HG03354 (cell line): ENCODE results near the gene ST6GALNAC3.

Source experiments
- ATAC-seq: cut with Tn5 transposase; IDR thresholded peaks from one replicate; pipeline ENCODE4 v1.9.1; 2021; ENCODE audit warnings: mild to moderate bottlenecking; ENCODE audit not compliant: unreplicated experiment, poor library complexity, severe bottlenecking

Gene ST6GALNAC3

DNA sequence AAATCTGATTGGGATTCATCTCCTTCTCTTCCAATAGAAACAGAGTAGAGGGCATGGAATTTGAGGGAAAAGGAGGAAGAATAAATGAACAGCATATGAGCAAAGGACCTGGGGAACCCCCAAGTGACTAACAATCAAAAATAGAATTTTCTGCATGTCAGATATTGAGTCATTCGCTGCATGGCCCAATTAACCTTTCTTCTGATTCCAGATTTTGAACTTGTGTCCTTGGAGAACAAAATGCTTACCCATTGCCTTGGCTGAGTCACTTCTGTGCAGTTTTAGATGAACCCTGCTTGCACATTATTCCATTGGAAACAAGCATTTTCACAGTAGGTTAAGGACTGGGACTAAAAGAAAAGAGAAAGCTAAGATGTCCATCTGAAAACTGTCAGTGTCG is 390.5 kb downstream of the ST6GALNAC3 start:
- ATAC-seq: no peak

GRCh38 chr1:76470166-76470565 is 395.6 kb downstream of the ST6GALNAC3 start:
- ATAC-seq: no peak

DNA sequence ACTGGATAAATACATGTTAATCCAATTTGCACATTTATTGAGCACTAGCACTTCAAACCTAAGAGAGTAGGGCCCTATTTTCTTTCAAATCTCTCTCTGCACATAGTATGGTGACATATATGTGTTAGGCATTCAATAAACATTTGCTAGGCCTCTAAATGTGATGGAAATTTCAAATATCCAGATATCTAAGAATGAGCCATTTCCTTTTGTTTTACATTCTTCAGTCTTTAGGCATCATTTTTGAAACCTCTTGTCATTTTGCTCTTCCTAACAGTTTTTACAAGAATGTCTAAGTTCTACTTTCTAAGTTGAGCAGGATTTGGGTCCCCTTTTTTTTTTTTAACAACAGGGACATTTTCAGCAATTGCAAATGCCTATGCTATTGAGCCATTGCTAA is 397.0 kb downstream of the ST6GALNAC3 start:
- ATAC-seq: no peak

DNA sequence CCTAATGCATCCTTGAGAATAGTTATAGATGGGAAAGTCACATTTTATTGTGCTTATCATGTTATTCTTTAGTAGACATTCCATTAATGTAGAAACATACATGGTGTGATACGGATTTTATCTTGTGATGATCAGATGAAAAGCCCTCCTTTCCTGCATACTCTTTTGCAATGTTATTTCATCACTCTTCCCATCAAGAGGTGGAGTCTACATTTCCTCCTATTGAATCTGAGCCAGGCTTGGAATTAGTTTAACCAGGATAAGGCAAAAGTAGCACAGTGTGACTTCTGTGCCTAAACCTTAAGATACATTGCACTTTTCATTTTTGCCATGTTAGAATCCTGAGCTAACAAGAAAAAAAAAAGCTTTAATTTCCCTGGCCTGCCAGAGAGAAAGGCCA is 399.0 kb downstream of the ST6GALNAC3 start:
- no peak for ATAC-seq

DNA sequence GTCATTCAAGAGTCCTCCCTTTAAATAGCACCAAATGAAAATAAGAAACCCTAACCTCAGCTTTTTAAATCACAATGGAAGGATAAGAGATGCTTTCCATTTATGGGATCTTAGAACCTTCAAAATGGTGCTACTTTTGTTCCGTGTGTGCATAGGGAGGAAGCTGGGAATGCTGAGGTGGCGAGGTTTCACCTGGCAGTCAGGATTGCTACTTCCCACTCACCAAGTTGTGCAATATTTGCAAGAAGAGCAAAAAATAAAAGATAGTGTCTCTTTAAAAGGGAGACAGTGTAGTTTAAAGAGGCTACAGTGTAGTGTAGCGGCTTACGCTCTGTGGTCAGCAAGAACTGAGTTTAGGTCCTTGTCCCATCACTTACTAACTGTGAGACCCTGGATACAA is 400.4 kb downstream of the ST6GALNAC3 start:
- no peak for ATAC-seq

DNA sequence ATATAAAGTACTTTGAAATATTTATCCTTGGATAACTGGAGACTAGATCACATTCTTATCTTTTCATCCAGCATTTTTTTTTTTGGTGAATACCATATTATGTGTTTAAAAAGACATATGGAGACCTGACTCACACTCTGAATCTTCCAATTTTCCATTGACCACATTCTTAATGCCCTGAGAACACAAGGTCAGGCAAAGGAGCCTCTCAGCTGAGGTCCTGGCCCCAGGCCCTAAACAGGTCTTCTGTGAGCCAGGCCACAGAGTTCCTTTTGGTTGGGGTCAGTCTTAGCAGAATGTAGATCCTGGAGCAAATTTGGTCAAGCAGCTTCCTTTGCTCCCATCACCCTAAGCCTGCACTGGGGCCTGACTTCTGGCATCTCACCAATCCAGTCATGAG is 402.6 kb downstream of the ST6GALNAC3 start:
- no peak for ATAC-seq

GRCh38 chr1:76480827-76481226 is 406.3 kb downstream of the ST6GALNAC3 start:
- no peak for ATAC-seq

DNA sequence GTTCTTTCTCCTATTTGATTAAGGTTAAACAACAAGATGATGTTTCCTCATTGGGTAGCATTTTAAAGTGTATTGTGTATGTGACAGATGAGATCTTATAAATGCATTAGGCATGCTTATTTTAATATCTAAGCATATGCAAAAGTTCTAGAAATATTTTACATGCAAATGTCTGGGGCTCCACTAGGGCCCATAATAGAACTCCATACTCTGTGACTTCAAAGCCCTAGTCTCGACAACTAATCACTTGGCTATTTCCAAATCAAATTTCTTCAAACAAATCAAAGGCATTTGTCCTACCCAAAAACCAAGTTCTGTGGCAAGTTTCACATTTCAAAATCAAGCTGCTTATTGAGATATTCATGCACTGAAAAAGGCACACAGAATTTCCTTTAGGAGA is 407.1 kb downstream of the ST6GALNAC3 start:
- no peak for ATAC-seq

DNA sequence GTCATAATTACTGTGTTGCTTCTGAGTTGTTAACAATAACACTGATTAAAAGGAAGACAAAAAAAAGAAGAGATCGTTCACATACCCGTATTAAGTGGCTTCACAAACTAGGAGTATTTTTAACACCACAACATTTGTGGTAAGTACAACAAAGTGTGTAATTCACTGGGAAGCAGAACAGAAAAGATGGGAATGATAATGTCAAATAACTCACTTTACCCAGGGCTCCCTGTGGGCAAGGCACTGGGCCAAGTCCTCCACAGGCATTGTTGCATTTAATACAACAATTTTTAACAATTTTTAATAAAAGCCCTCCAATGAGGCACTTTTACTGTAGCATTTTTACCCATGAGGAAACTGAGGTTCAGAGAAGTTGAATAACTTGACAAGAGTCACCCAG is 407.7 kb downstream of the ST6GALNAC3 start:
- ATAC-seq: no peak

DNA sequence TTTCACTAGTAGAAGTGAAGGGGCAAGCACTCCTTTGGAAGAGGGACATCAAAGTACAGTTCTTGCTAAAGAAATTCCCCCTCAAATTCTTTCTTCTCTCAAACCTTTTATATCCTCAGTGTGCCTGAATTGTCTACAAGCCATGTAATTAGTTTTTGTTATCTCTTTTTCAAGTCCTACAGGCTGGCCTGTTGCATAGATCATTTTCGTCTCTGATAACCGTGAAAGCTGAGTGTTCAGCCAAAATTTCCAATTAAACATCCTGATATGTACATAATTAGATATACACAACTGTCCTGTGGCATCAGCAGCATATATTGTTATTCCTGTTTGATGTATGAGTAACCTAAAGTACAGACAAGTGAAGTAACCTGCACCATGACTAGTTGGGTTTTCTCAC is 417.2 kb downstream of the ST6GALNAC3 start:
- no peak for ATAC-seq

DNA sequence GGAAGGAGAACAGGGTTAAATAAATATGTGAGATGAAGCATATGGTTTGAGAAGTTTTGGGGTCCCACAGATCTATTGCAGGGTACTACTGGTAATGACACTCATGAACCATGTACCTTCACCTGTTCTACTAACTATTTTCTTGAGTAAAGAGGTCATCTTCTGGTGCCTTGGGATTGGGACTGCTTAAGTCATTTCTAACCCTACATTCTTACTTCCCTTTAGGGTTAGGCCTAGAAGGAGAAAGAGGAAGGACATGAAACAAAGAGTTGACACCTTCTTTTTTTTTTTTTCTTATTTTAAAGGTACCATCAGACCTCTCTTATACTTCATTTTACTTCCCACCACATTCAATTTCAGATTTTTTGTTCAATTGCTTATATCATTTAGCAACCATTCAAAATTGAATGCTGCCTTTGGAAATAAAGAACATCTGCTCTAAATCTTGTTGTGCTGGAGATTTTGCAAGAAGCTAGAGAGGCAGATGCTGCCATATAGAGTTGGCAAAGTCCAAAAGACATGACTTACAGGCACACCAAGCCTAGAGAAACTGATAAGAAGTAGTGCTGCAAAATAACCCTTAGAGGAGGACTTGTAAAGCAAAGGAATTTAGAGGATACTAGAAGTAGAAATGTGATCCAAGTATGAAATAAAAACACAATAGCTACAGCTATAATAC is 418.3 kb downstream of the ST6GALNAC3 start:
- ATAC-seq: no peak

DNA sequence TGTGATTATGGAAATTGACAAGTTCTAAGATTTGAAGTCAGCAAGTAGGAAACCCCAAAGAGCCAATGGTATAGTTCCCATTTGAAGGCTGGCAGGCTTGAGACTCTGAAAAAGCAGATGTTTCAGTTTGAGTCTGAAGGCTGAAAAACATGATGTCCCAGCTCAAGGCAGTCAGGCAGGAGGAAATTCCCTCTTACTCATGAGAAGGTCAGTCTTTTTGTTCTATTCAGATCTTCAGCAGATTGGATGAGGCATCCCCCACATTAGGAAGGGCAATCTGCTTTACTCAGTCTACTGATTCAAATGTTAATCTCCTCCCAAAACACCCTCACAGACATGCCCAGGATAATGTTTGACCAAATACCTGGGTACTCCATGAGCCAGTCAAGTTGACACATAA is 420.3 kb downstream of the ST6GALNAC3 start:
- ATAC-seq: peak; percentile 84

DNA sequence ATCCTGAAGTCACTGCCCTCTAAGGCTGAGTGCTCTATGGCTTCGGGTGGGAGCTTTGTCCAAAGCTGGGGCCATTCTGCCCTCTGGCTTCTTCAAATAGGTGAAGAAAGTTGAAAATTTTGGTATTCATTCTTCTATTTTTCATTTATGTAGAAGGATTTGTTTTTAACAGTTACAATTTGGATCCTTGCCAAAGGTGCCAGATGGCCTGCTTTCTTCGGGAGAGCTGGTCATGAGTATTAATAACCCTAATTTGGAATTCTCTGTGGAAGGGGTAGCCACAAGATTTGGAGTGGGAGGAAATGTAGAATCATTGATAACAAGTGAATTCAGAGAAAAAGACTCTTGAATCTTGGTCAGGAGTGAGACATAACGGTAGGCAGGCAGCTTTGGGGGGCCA is 422.3 kb downstream of the ST6GALNAC3 start:
- no peak for ATAC-seq

GRCh38 chr1:76500116-76500515 is 425.6 kb downstream of the ST6GALNAC3 start:
- ATAC-seq: no peak

DNA sequence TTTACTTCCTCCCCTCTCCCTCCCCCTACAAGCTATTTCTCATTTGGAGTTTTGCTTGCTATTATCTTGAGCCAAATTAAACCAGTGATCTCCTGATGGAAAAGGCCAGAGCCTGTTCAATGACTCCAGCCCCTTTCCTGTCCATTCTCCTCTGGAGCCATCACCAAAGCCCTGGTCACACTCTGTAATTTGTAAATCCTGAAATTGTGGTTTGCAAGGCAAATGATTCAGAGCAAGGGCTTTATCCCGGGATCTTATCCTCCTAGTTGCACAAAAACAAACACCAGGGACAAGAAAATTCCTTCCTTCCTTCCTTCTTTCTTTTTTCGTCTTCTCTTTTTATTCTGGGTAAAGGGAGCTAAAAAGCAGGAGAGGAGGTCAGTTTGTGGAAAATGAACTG is 426.6 kb downstream of the ST6GALNAC3 start:
- no peak for ATAC-seq

GRCh38 chr1:76501586-76502219 is 427.2 kb downstream of the ST6GALNAC3 start:
- ATAC-seq: no peak

- ATAC-seq: no peak
These were observed 428.6 kb downstream of the ST6GALNAC3 start for GRCh38 chr1:76503100-76503499.

DNA sequence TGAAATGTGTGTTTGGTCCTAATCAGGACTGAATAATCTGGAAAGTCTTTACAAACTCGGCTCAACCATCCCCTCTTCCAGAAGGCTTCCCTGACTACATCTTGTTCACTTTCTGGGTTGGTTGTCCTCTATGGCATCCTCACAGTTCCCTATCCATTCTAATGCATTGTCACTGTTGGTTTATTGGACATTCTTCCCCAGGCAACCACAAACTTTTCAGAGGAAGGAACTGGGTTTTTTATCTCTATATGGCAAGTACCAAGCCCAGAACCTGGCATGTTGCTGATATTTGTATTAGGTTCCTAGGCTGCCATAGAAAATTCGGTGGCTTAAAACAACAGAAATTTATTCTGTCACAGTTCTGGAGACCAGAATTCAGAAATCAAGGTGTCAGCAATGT is 429.2 kb downstream of the ST6GALNAC3 start:
- ATAC-seq: no peak

DNA sequence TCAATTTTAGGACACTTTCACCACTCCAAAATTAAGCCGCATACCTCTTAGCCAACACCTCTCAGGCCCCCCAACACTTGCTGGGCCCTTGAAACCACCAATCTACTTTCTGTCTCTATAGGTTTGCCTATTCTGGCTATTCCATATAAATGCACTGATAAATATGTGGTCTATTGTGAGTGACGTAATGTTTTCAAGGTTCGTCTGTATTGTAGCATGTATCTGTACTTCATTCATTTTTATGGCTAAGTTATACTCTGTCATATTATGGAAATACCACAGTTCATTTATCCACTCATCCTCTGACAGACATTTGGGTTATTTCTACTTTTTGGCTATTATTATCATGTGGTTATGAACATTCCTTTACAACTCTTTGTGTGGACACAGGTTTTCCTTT is 432.8 kb downstream of the ST6GALNAC3 start:
- ATAC-seq: no peak

GRCh38 chr1:76508871-76509270 is 434.3 kb downstream of the ST6GALNAC3 start:
- no peak for ATAC-seq

DNA sequence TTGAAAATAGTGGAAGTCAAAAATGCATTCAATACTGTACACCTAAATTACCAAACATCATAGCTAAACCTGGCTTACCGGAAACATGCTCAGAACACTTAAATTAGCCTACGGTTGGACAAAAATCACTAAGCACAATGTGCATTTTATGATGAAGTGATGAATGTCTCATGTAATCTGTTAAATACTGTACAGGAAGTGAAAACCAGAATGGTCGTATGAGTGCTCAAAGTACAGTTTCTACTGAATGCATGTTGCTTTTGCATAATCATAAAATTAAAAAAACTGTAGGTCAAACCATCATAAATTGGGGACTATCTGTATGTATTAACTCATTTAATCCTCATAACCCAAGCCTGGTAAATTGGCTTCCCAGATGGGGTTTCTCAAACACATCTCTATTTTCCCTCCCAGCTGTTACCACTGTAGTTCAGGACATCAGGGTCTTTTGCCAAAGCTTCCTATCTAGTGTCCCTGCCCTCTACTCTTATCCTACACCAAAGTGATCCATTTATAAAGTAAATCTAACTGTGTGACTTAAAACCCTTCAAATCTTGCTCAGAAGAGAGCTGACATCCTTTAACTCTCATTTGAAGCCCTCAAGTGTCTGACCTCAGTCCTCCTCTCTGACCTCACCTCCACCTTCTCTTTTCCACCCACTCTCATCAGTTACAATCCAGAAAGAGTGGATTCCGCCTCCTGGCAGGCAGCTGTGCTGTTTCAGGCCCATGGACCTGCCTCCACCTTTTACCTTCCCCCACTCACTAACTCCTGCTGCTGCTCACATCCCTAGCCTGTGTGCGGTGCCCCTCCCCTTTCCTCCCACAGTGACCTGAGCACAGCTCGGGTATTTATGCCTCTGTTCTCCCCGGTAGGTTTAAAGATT is 436.4 kb downstream of the ST6GALNAC3 start:
- no peak for ATAC-seq
